ENCODE measurements around the gene FRMD5. TPM values are rescaled to one million over a fixed set of nuclear protein-coding genes. Genes with fewer than 3 reads are reported as not detected.
A peak's percentile ranks its signal among the peaks of the same experiment; 100 is the strongest.
"Not testable (repeated sequence)": the region's sequence is repeated elsewhere in the genome, so short reads cannot be mapped to it uniquely, and the experiment has no call there.

FRMD5 gene
- total RNA-seq, 1 donor from 2014 or later, result not detected

GRCh38 chr15:43828061-43828657, 366.9 kb downstream of the FRMD5 start:
- H3K4me3 ChIP-seq, result peak overlapping the region in 1 of 2 donors; percentile 74
- intact Hi-C loops (cut with DNase I), result loop anchor here (10.0 kb wide), 1 partner anchor 53 kb away; the partner anchor contains the start of gene ELL3

GRCh38 chr15:43826508-43827341, 368.3 kb downstream of the FRMD5 start, which contains the start of gene WDR76:
Gene WDR76, plus strand, starts transcription at chr15:43827002. Its CDS starts 31 bp downstream, at chr15:43827033.
- Histone ChIP-seq H3K4me3 (peak within 1 kb of the TSS; percentile 45 to 74), H3K9me3 (no peaks in the 10 kb centered on the region), H3K36me3 (no peaks in the 10 kb centered on the region), H3K4me1 (peaks cover 9 to 18% of the 10 kb centered on the region in 2 donors), H3K27me3 (no peaks in the 10 kb centered on the region), H3K27ac (peak within 1 kb of the TSS; percentile 60 to 80)
- no peak for TF ChIP-seq CTCF (IDR thresholded peaks at IDR 0.05)
- peak; percentile 21 to 89 for DNase-seq (ENCODE audit: low spot score in 2 of 2)
- intact Hi-C loops (cut with DNase I), result loop anchor here (10.0 kb wide), 1 partner anchor 52 kb away; the partner anchor contains the start of gene ELL3

More at GRCh38 chr15:43828061-43828657, 366.9 kb downstream of the FRMD5 start:
- no peak for DNase-seq (ENCODE audit: low spot score in 2 of 2)
- no peaks in the 10 kb centered on the region for H3K36me3 ChIP-seq
- peak overlapping the region; percentile 24 to 80 for H3K27ac ChIP-seq
- H3K27me3 ChIP-seq, result no peaks in the 10 kb centered on the region
- no peak for TF ChIP-seq CTCF (IDR thresholded peaks at IDR 0.05)
- no peaks in the 10 kb centered on the region for H3K9me3 ChIP-seq
- peaks cover 9 to 13% of the 10 kb centered on the region in 2 donors for H3K4me1 ChIP-seq

GRCh38 chr15:43826029-43826507, 369.0 kb downstream of the FRMD5 start:
- peaks cover 9 to 18% of the 10 kb centered on the region in 2 donors for H3K4me1 ChIP-seq
- TF ChIP-seq CTCF (IDR thresholded peaks at IDR 0.05), result no peak
- H3K9me3 ChIP-seq, result no peaks in the 10 kb centered on the region
- intact Hi-C loops (cut with DNase I), result loop anchor here (10.0 kb wide), 1 partner anchor 51 kb away; the partner anchor contains the start of gene ELL3
- DNase-seq (ENCODE audit: low spot score in 2 of 2), result no peak
- peak overlapping the region in 1 of 2 donors; percentile 74 for H3K4me3 ChIP-seq
- H3K36me3 ChIP-seq, result no peaks in the 10 kb centered on the region
- H3K27me3 ChIP-seq, result no peaks in the 10 kb centered on the region
- H3K27ac ChIP-seq, result peak overlapping the region; percentile 60 to 80

GRCh38 chr15:43825305-43825704, 369.8 kb downstream of the FRMD5 start:
- intact Hi-C loops (cut with DNase I), result loop anchor here (2.0 to 10.0 kb wide), 2 partner anchors 25 to 51 kb away; partner anchors contain the start of genes ELL3, HYPK and SERINC4
- H3K27ac ChIP-seq; H3K4me3 ChIP-seq; H3K36me3 ChIP-seq; DNase-seq (ENCODE audit: low spot score in 2 of 2); H3K27me3 ChIP-seq; H3K9me3 ChIP-seq: not testable (repeated sequence)
- peaks cover 9 to 18% of the 10 kb centered on the region in 2 donors for H3K4me1 ChIP-seq

- DNase-seq (ENCODE audit: low spot score in 2 of 2), result peak; percentile 83 to 97
- Histone ChIP-seq H3K9me3 (no peaks in the 10 kb centered on the region), H3K27ac (peak within 1 kb of the TSS; percentile 91 to 92), H3K27me3 (no peaks in the 10 kb centered on the region), H3K4me1 (peaks cover 9 to 18% of the 10 kb centered on the region in 2 donors), H3K4me3 (peak within 1 kb of the TSS; percentile 57 to 83), H3K36me3 (no peaks in the 10 kb centered on the region)
- intact Hi-C loops (cut with DNase I), result loop anchor here (1.0 to 10.0 kb wide), 3 partner anchors 24 to 50 kb away; partner anchors contain the start of genes ELL3, HYPK, SERF2 and SERINC4
- no peak for TF ChIP-seq CTCF (IDR thresholded peaks at IDR 0.05)
These were observed 370.5 kb downstream of the FRMD5 start, which contains the start of gene MFAP1 for GRCh38 chr15:43824302-43825246. Gene MFAP1, minus strand, starts transcription at chr15:43824690. Its CDS starts 121 bp downstream, at chr15:43824569.

Data from ascending aorta (tissue), 2 donors.